DOHH2 (cell line): ENCODE results near the gene LALBA.

ENCODE experiments used
- EZH2phosphoT487 ChIP-seq: fragments of 200-600 bp; sonication (generic); IDR thresholded peaks from 2 replicates; pipeline ENCODE4 v1.6.1; 2017; ENCODE audit warnings: borderline replicate concordance, mild to moderate bottlenecking, antibody characterized with exemption, low read length, moderate library complexity, mixed read lengths
- TF ChIP-seq, protein P1 (sequence below): fragments of 200-600 bp; sonication (generic); IDR thresholded peaks from one replicate; pipeline ENCODE4 v1.5.1; 2014; ENCODE audit warnings: antibody characterized with exemption, mild to moderate bottlenecking, low read depth, low read length; ENCODE audit not compliant: poor library complexity, severe bottlenecking

- TF ChIP-seq, protein P1, sequence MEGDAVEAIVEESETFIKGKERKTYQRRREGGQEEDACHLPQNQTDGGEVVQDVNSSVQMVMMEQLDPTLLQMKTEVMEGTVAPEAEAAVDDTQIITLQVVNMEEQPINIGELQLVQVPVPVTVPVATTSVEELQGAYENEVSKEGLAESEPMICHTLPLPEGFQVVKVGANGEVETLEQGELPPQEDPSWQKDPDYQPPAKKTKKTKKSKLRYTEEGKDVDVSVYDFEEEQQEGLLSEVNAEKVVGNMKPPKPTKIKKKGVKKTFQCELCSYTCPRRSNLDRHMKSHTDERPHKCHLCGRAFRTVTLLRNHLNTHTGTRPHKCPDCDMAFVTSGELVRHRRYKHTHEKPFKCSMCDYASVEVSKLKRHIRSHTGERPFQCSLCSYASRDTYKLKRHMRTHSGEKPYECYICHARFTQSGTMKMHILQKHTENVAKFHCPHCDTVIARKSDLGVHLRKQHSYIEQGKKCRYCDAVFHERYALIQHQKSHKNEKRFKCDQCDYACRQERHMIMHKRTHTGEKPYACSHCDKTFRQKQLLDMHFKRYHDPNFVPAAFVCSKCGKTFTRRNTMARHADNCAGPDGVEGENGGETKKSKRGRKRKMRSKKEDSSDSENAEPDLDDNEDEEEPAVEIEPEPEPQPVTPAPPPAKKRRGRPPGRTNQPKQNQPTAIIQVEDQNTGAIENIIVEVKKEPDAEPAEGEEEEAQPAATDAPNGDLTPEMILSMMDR: no peak
- TF ChIP-seq EZH2phosphoT487: no peak
These were observed 11.0 kb upstream of the LALBA start for GRCh38 chr12:48580831-48581230.
